NCI-H82 treated with DMSO at 0.1 percent for 48 hours (cell line): ENCODE results near the gene ZEB2.

ENCODE experiments used
- DNase-seq: peaks from one replicate; lab custom pipeline; 2025; ENCODE audit not compliant: unreplicated experiment; lab: John Stamatoyannopoulos, UW

The ZEB2 gene

DNA sequence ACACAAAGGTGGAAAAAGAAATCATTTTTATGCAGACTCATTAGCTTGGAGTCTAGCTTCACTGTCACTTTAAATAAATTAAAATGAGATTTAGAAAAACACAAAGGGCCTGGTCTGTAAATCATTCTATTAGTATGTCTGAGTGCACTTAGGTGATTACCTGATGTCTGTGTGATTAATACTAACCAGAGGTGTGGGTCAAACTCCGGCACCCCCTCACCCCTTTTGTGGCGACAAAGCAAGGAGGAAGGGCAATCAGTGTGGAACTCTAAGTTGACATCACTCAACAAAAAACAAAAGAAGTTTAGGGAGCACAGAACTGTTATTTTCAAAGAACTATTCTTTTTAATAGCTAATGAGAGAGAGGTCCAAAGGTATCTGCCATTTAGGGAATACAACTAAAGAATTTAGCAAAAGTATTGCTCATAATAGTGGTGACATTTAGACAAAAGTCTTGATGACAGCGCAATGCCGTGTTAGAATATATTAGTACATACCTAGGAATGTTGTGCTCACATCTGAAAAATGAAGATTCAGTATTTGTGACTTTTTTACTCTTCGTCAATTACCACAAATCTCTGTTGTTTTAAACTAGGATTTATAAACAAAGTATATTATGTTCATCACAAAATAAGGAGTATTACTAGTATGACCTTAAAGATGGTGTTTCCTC, 66.3 kb downstream of the ZEB2 start:
- DNase-seq = peak; percentile 16

GRCh38 chr2:144452989-144453336, 67.0 kb downstream of the ZEB2 start:
- DNase-seq = no peak

- peak; percentile 73 for DNase-seq
Measured at GRCh38 chr2:144452169-144452988, 67.5 kb downstream of the ZEB2 start.

DNA sequence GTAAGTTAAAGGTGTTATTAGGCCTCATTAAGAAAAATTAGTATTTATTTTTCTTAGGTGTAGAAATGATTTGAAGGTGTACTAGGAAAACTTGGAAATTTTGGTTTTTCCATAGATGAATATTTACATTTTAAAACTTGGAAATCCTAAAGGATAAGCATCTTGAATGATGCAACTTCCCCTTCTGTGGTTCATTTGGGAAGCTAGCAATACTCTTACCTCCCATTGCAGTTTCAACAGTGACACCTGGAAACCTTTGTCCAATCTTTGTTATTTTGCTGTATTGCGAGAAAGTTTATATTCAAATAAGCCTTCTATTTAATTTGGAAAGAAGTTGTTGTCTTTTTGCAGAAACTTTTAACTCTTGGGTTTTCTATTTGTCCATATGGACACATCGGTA, 68.5 kb downstream of the ZEB2 start:
- no peak for DNase-seq

- DNase-seq = no peak
Measured at GRCh38 chr2:144449028-144449406, 70.9 kb downstream of the ZEB2 start.

DNA sequence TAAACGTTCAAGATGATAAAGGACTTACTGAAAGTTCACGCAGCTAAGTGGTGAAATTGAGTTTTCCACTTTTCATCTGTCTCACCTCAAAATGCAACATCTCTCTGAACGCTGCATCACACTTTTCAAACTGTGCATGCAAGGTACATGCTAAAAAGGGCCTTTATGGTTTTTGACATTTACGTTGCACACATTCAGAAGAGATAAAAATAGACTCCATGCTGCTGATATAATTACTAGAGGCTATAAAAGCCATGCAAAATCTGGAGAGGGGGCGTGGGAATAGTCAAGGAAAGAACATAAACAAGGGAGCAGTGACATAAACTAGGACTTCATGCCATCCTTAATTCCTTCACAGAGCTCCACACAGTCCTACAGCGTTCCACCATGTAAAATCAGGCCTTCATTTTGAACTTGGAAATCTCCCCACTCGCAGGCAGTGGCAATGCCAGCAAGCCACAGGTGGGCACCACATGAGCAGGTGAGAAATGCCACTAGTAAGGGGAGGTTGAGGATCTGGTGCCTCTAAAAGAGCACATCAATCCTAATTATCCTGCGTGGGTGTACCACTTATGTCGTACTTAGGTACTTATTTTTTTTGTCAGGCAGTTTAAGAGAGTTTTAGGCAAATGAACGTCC, 71.4 kb downstream of the ZEB2 start:
- no peak for DNase-seq

GRCh38 chr2:144447535-144447934, 72.4 kb downstream of the ZEB2 start:
- no peak for DNase-seq

- DNase-seq = no peak
Measured at GRCh38 chr2:144446136-144446535, 73.8 kb downstream of the ZEB2 start.

DNA sequence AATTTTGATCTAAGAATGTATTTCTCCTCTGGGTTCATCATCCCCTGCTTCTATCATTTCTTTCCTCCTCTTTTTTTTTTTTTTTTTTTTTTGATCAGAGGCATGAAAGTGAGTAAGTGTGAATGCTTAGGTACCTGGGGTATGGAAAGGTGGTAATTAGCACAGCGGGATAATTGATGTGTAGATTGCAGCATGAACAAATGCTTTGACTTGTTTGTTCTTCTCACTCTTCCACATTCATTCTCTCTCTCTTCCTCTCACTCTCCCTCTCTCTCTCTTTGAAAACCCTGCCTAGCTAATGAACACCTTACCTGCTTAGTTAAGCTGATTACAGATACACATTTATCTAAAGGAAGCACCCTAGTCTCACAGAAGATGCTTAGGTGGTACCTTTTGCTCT, 74.7 kb downstream of the ZEB2 start:
- no peak for DNase-seq

GRCh38 chr2:144443837-144444817, 75.8 kb downstream of the ZEB2 start:
- DNase-seq = no peak

GRCh38 chr2:144441711-144442141, 78.2 kb downstream of the ZEB2 start:
- DNase-seq = no peak

GRCh38 chr2:144439993-144440392, 79.9 kb downstream of the ZEB2 start:
- no peak for DNase-seq

DNA sequence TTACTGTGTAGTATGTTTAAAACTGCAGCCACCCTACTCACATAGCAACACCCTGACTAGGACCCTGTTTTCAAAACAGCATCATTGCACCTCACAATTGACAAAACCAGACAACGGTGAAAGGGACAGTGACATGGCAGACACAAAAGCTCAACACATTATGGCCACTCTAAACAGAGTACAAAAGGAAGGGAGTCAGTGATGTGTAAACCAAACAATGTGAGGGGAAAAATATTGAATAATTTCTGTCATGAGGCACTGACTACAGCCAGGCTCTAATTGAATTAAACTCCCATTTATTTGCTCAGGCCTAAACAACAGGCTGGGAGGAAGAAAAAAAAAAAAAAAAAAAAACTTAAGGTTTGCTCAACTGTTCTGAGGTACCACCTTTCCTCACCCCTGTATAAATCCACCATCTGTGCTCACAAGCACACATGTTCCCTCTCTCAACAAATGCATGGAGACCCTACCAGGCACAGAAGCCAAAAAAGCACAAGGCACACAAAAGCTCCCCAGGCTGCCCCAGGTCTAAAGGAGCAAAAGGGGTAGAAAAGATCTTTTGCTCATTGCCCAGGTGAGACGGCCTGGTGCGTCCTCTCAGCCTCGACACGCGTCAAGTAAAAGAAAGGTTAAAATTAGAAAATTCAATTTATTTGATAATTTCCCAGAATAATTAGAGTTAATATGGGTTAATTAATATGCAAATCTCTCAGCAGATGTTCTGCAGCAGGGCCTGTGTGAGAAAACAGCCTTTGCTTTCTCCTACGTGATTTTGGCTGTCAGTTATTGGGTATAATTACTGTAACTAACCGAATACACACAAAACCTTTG, 80.9 kb downstream of the ZEB2 start:
- peak; percentile 42 for DNase-seq

GRCh38 chr2:144437636-144438035, 82.3 kb downstream of the ZEB2 start:
- DNase-seq = no peak

DNA sequence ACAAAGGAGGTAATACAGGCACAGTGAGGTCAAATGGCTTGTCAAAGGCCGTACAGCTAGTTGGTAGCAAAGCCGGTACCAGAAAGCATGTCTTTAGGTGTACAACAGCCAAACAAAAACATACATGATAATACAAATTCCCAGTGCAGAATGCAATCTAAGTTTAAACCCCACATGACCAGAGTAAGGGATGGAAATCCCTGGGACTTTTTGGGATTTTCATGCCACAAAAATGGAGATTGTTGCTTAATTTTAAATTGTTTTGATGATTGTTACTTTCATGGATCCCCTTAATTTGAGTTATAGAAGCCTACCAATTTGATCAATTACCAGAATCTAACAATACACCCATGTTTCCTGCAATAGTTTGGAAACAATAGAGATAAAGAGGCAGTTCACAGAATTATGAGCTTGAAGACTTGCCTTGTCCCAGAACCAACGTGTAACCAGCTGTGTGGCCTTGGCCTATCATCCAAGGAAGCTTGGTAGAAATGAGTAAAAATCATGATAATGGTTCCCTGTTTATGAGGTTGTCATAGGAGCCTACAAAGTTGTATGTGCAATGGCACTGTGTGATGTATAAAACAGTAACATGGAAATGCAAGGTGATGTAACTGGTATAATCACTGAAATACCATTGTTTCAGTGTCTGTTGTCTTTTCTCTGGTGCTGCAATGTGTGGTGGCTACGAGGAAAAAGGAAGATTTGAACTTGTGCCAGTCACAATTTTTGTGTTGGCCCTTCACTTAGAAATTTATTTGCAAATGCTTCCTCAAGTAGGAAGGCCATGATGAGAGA, 85.3 kb downstream of the ZEB2 start:
- DNase-seq = no peak

GRCh38 chr2:144432921-144433320, 87.0 kb downstream of the ZEB2 start:
- no peak for DNase-seq

- DNase-seq = no peak
Measured at GRCh38 chr2:144431998-144432397, 87.9 kb downstream of the ZEB2 start.

DNA sequence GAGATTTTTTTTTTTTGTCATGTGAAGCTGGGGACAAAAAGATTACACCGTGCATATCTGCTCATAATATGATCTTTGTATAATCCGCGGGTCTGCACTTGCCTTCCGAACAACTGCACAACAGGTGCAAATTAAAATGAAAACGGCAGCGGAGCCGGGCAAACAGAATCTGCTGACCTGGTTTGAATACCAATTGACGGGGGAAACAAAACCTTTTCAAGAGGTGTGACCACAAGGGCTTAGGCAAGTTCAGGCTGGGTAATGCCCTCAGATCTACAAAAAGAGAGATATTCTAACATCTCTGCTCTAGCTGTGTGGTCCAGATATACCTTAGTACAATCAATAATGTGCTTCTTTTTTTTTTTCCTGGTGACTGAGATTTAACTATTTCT, 88.5 kb downstream of the ZEB2 start:
- DNase-seq = no peak

DNA sequence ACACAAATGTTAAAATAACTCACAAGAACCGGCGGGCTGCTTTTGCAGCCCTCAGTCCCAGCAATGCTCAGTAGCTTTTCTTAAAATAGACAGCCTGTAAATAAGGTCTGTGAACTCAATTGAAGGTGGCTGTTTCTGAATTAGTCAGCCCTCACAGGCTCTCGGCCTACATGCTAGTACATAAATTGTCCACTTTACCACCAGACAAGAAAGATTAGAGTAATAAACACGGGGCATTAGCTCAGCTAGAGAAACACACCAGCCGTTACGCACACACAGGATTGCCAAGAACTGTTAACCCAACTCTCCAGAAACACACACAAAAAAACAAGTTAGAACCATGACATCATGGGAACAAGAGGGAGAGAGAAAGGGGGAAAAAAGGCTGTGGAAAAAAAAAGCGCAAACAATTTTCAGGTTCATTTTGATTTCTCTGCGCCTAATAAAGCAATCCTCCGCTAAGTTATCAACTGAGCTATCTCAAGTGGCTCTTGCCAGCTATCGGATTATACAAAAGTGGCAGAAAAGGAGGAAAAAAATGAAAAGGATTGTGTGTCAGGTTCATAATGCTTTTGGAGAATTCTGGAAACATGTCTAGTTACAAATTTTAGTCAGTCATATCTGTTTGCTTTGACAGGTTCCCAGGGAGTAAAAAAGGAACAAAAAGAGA, 89.1 kb downstream of the ZEB2 start:
- DNase-seq = no peak
